Activated T-cell treated with anti-CD3 and anti-CD28 coated beads for 4 hours (primary cell): Measurements from ENCODE around the gene FN3K.

Experiments
- DNase-seq: peaks from one replicate; pipeline ENCODE4 v3.0.0-alpha.2; 2020

FN3K gene

GRCh38 chr17:82797061-82797460 is 61.6 kb downstream of the FN3K start:
- DNase-seq: no peak

DNA sequence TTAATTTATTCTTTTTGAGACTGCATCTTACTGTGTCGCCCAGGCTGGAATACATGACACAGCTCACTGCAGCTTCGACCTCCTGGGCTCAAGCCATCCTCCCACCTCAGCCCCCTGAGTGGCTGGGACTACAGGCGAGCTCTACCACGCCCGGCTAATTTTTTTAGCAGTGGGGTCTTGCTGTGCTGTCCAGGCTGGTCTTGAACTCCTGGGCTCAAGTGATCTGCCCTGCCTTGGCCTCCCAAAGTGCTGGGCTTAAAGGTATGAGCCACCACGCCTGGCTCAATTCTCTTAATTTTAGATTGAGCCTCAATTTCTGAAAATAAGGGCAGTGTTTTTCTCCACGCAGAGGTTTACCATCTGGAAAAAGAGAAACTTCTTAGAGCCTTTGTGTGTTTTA is 63.3 kb downstream of the FN3K start:
- no peak for DNase-seq

- no peak for DNase-seq
These were observed 64.2 kb downstream of the FN3K start for GRCh38 chr17:82799591-82799990.
